Measurements from ENCODE around the gene ATG12. TPM values are rescaled to one million over a fixed set of nuclear protein-coding genes. Genes with fewer than 3 reads are reported as not detected.

The ATG12 gene
- total and polyA plus RNA-seq, 2 of the 13 experiments (the other 11 are each of a cell fraction or from before 2014, with no cell fraction given): 46.4 to 58.1 TPM

DNA sequence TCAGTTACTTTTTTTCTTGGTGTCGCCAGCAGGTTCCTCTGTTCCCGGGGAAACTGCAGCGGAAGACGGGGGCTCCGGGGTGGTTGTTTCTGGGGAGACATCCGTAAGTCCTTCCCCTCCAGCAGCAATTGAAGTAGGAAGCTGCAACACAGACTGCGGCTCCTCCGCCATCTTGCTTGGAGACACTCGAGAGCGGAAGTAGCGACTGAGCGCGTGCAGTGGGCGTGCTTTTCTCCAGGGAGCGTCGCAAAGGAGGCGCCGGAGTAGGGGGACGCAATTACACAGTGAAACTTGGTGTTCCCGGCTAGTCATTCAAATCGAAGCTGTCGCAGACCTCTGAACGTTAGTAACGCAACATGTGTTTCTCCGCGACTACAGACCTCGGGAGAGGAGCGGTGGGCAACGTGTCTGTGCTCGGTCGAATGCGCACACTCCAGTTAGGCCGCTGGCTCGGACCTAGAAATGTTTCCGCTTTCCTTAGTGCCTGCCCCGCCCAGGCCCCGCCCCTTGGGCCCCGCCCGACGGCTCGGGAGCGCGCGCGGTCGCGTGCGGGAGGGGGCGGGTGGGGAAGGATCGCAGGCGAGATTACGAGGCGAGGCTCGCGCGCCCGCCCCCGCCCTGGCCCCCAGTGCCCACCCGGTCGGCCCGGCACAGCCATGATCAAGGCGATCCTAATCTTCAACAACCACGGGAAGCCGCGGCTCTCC lies at the start of gene ATG12, which contains the start of gene AP3S1 (continued):
- TF ChIP-seq ZNF780A (CRISPR knock-in tag; IDR thresholded peaks at IDR 0.05): peak; percentile 95; the same call in 1 of the 2 replicates
- TF ChIP-seq ZNF547 (CRISPR knock-in tag; IDR thresholded peaks at IDR 0.05): no peak
- no peak; the same call in 1 of the 2 replicates for TF ChIP-seq SMAD1 (CRISPR knock-in tag; IDR thresholded peaks at IDR 0.05; ENCODE audit: borderline replicate concordance, low read depth)
- TF ChIP-seq MTERF4 (CRISPR knock-in tag; IDR thresholded peaks at IDR 0.05): peak; percentile 80
- TF ChIP-seq NFIB (CRISPR knock-in tag; IDR thresholded peaks at IDR 0.05; ENCODE audit: borderline replicate concordance): no peak
- TF ChIP-seq KMT2B (CRISPR knock-in tag; IDR thresholded peaks at IDR 0.05): peak; percentile 90
- TF ChIP-seq ZSCAN31 (CRISPR knock-in tag; IDR thresholded peaks at IDR 0.05; ENCODE audit: low read depth): peak; percentile 94
- peak; percentile 56; the same call in 1 of the 2 replicates for TF ChIP-seq SKIL (CRISPR knock-in tag; IDR thresholded peaks at IDR 0.05; ENCODE audit: borderline replicate concordance)
- no peak for TF ChIP-seq ZBTB37 (CRISPR knock-in tag; IDR thresholded peaks at IDR 0.05)
- no peak; the same call in 1 of the 2 replicates for TF ChIP-seq ESRRA (CRISPR knock-in tag; IDR thresholded peaks at IDR 0.05; ENCODE audit: low read depth)
- peak; percentile 60; the same call in 1 of the 2 replicates for TF ChIP-seq CBX5 (CRISPR knock-in tag; IDR thresholded peaks at IDR 0.05; ENCODE audit: borderline replicate concordance)
- TF ChIP-seq ZNF317 (CRISPR knock-in tag; IDR thresholded peaks at IDR 0.05): peak; percentile 87
- no peak for TF ChIP-seq SMARCC2 (IDR thresholded peaks at IDR 0.05)
- no peak for TF ChIP-seq ATF5 (CRISPR knock-in tag; IDR thresholded peaks at IDR 0.05; ENCODE audit: low read depth)
- TF ChIP-seq ZBTB3 (CRISPR knock-in tag; IDR thresholded peaks at IDR 0.05; ENCODE audit: borderline replicate concordance, low read depth): no peak; the same call in 1 of the 2 replicates
- TF ChIP-seq SP2 (CRISPR knock-in tag; IDR thresholded peaks at IDR 0.05): 0 out of 2 replicates have a peak, but pooled peaks have one; percentile 6
- TF ChIP-seq TSC22D2 (CRISPR knock-in tag; IDR thresholded peaks at IDR 0.05; ENCODE audit: borderline replicate concordance): peak; percentile 93
- TF ChIP-seq GPBP1L1 (CRISPR knock-in tag; IDR thresholded peaks at IDR 0.05): no peak
- TF ChIP-seq FOXJ3 (CRISPR knock-in tag; IDR thresholded peaks at IDR 0.05; ENCODE audit: borderline replicate concordance): peak; percentile 46; the same call in 1 of the 2 replicates
- TF ChIP-seq FLYWCH1 (CRISPR knock-in tag; IDR thresholded peaks at IDR 0.05): peak; percentile 80; the same call in 1 of the 2 replicates
- no peak for TF ChIP-seq TCF7L2 (IDR thresholded peaks at IDR 0.05; ENCODE audit: low read depth, low read length)

All from HepG2 (cell line).